HCT116 (cell line): Measurements from ENCODE around the gene SORBS1. TPM values are rescaled to one million over a fixed set of nuclear protein-coding genes. Genes with fewer than 3 reads are reported as not detected.

Experiments used
- ATAC-seq: fragments of 200-7000 bp; cut with Tn5 transposase; 2 replicates; pipeline ENCODE4 v1.9.1; 2020; ENCODE audit warnings: mild to moderate bottlenecking, moderate library complexity
- BruUV-seq: library from RNA; stranded (reverse); fragments of 400-500 nt; replicated peaks from 2 replicates; lab custom pipeline; 2021; lab: Mats Ljungman, UMichigan
- CTCF ChIA-PET: fragments of 300-600 bp; sonication (Branson Sonifier 250); formaldehyde crosslinking; loops from one replicate; lab custom pipeline; 2021; ENCODE audit warnings: antibody characterized with exemption; lab: Charles Lee
- POLR2A ChIA-PET: fragments of 300-600, 350-600 bp; sonication (Branson Sonifier 250); formaldehyde crosslinking; loops from one replicate; lab custom pipeline; 2021; ENCODE audit warnings: antibody characterized with exemption; lab: Charles Lee
- RAD21 ChIA-PET, 2 experiments: fragments of 300-600 bp; sonication (Branson Sonifier 250); formaldehyde crosslinking; loops; one replicate each; lab custom pipeline; 2023; ENCODE audit warnings: low total read pairs in 2 of 2; ENCODE audit not compliant: uncharacterized antibody in 2 of 2, unreplicated experiment in 2 of 2, low non-redundant PET in 1 of 2; lab: Charles Lee
- DNase-seq: peaks from one replicate; pipeline ENCODE4 v3.0.0-alpha.2; 2010; ENCODE audit warnings: low read depth, low spot score
- H2AFZ ChIP-seq: fragments of 200-600 bp; shearing (Covaris generic), sonication (generic); 2 replicates; pipeline ENCODE4 v1.6.1; 2017; ENCODE audit warnings: low read depth, mixed run types, mixed read lengths, antibody characterized with exemption, low read length; ENCODE audit not compliant: poor library complexity, severe bottlenecking
- H3K27ac ChIP-seq: 2 replicates; pipeline ENCODE4 v1.5.1; 2012; ENCODE audit warnings: low read depth, low read length
- H3K27me3 ChIP-seq: fragments of 200-600 bp; sonication (generic); 2 replicates; pipeline ENCODE4 v1.6.1; 2016; ENCODE audit warnings: mixed run types, low read length, mixed read lengths; ENCODE audit not compliant: insufficient read depth
- H3K36me3 ChIP-seq, 2 experiments: fragments of 200-500 bp in 1 of 2; fragments of 200-600 bp in 1 of 2; sonication (Bioruptor generic) in 1 of 2; sonication (generic) in 1 of 2; 2 replicates each; pipeline versions ENCODE4 v1.5.1 to v1.6.1; 2014 to 2016; ENCODE audit warnings: low read length in 2 of 2, inconsistent platforms in 1 of 2, mixed read lengths in 1 of 2, mixed run types in 1 of 2; ENCODE audit not compliant: insufficient read depth in 2 of 2, control insufficient read depth in 1 of 2
- H3K4me1 ChIP-seq, 2 experiments: fragments of 200-600 bp in 1 of 2; sonication (generic) in 1 of 2; 2 replicates each; pipeline versions ENCODE4 v1.5.1 to v1.6.1; 2012 to 2017; ENCODE audit warnings: low read length in 2 of 2, inconsistent platforms in 1 of 2, mild to moderate bottlenecking in 1 of 2, mixed read lengths in 1 of 2, mixed run types in 1 of 2, moderate library complexity in 1 of 2; ENCODE audit not compliant: insufficient read depth in 2 of 2, control insufficient read depth in 1 of 2
- H3K4me2 ChIP-seq: fragments of 200-600 bp; sonication (generic); 2 replicates; pipeline ENCODE4 v1.6.1; 2017; ENCODE audit warnings: mixed run types, low read length, mixed read lengths
- H3K4me3 ChIP-seq, 2 experiments: fragments of 200-600 bp in 1 of 2; sonication (generic) in 1 of 2; replicated peaks in 1 of 2; 2 replicates each; pipeline ENCODE4 v1.5.1; 2011 to 2016; ENCODE audit warnings: low read length in 2 of 2, control low read depth in 1 of 2, low read depth in 1 of 2, mild to moderate bottlenecking in 1 of 2, mixed read lengths in 1 of 2, mixed run types in 1 of 2
- H3K79me2 ChIP-seq: fragments of 200-600 bp; sonication (generic); 2 replicates; pipeline ENCODE4 v1.6.1; 2017; ENCODE audit warnings: mild to moderate bottlenecking, mixed run types, low read length, moderate library complexity, mixed read lengths; ENCODE audit not compliant: insufficient read depth
- H3K9ac ChIP-seq: fragments of 200-600 bp; sonication (generic); 2 replicates; pipeline ENCODE4 v1.6.1; 2016; ENCODE audit warnings: low read length, mixed read lengths
- H3K9me2 ChIP-seq: fragments of 200-600 bp; sonication (generic), shearing (Covaris generic); 2 replicates; pipeline ENCODE4 v1.6.1; 2017; ENCODE audit warnings: mixed run types, mild to moderate bottlenecking, moderate library complexity; ENCODE audit not compliant: insufficient read depth
- H3K9me3 ChIP-seq, 2 experiments: fragments of 200-500 bp in 1 of 2; fragments of 200-600 bp in 1 of 2; sonication (Bioruptor generic) in 1 of 2; sonication (generic) in 1 of 2; 2 replicates each; pipeline ENCODE4 v1.6.1; 2014 to 2017; ENCODE audit warnings: low read length in 2 of 2, mixed read lengths in 2 of 2, inconsistent platforms in 1 of 2, low read depth in 1 of 2, mild to moderate bottlenecking in 1 of 2, mixed run types in 1 of 2, moderate library complexity in 1 of 2; ENCODE audit not compliant: control insufficient read depth in 1 of 2, insufficient read depth in 1 of 2
- H4K20me1 ChIP-seq: fragments of 200-600 bp; sonication (generic), shearing (Covaris generic); 2 replicates; pipeline ENCODE4 v1.6.1; 2017; ENCODE audit warnings: mixed run types, mild to moderate bottlenecking, moderate library complexity; ENCODE audit not compliant: insufficient read depth
- CBX3 ChIP-seq: IDR thresholded peaks from 2 replicates; pipeline ENCODE4 v1.6.1; 2012; ENCODE audit warnings: low read depth
- EGR1 ChIP-seq: IDR thresholded peaks from 2 replicates; pipeline ENCODE4 v1.6.1; 2012; ENCODE audit warnings: low read depth
- ELF1 ChIP-seq: IDR thresholded peaks from 2 replicates; pipeline ENCODE4 v1.6.1; 2012; ENCODE audit warnings: low read depth, borderline replicate concordance
- EZH2 ChIP-seq: fragments of 200-600 bp; sonication (generic); IDR thresholded peaks from 2 replicates; pipeline ENCODE4 v1.6.1; 2017; ENCODE audit warnings: antibody characterized with exemption, mixed run types
- FOSL1 ChIP-seq: IDR thresholded peaks from 2 replicates; pipeline ENCODE4 v1.6.1; 2012; ENCODE audit warnings: low read depth
- MAX ChIP-seq: IDR thresholded peaks from 2 replicates; pipeline ENCODE4 v1.6.1; 2012
- POLR2A ChIP-seq: IDR thresholded peaks from 2 replicates; pipeline ENCODE4 v1.7.0; 2011; ENCODE audit warnings: borderline replicate concordance; ENCODE audit not compliant: insufficient read depth, insufficient read length; ENCODE audit errors: extremely low read depth
- POLR2AphosphoS5 ChIP-seq: IDR thresholded peaks from 2 replicates; pipeline ENCODE4 v1.6.1; 2011; ENCODE audit warnings: mild to moderate bottlenecking, low read depth, low read length, moderate library complexity
- REST ChIP-seq: IDR thresholded peaks from 2 replicates; pipeline ENCODE4 v1.6.1; 2012; ENCODE audit warnings: low read depth
- SIN3A ChIP-seq: IDR thresholded peaks from 2 replicates; pipeline ENCODE4 v1.6.1; 2012; ENCODE audit warnings: low read depth
- TCF7L2 ChIP-seq: IDR thresholded peaks from 2 replicates; pipeline ENCODE4 v1.7.0; 2011; ENCODE audit warnings: borderline replicate concordance, inconsistent platforms; ENCODE audit not compliant: insufficient read depth, insufficient read length; ENCODE audit errors: extremely low read depth
- YY1 ChIP-seq: IDR thresholded peaks from 2 replicates; pipeline ENCODE4 v1.6.1; 2011; ENCODE audit warnings: low read length, low read depth, moderate library complexity, mild to moderate bottlenecking; ENCODE audit not compliant: insufficient replicate concordance; ENCODE audit errors: extremely low read depth
- ZFX ChIP-seq: fragments of 450-650 bp; IDR thresholded peaks from 2 replicates; pipeline ENCODE4 v1.6.1; 2017
- intact Hi-C: fragments of 100-400 bp; cut with micrococcal nuclease; formaldehyde crosslinking; loops from 2 replicates; pipeline ENCODE4 v1.10.0; 2022
- total RNA-seq: library from RNA; stranded (reverse); gene quantifications from one replicate; pipeline ENCODE4 v1.2.1, GENCODE V29; 2021; ENCODE audit not compliant: unreplicated experiment
- TF ChIP-seq, protein P1 (sequence below), 3 experiments: fragments of 200-600 bp in 1 of 3; sonication (generic) in 1 of 3; IDR thresholded peaks in 2 of 3; conservative IDR thresholded peaks in 1 of 3; 2 replicates each; pipeline ENCODE4 v1.5.1; 2012 to 2017; ENCODE audit warnings: low read depth in 2 of 3, low read length in 2 of 3, antibody characterized with exemption in 1 of 3, borderline replicate concordance in 1 of 3, control low read depth in 1 of 3, mild to moderate bottlenecking in 1 of 3, mixed read lengths in 1 of 3, mixed run types in 1 of 3, moderate library complexity in 1 of 3; ENCODE audit not compliant: insufficient read depth in 1 of 3

Gene SORBS1
- total RNA-seq, 1 experiment from 2014 or later, result 3.4 TPM

DNA sequence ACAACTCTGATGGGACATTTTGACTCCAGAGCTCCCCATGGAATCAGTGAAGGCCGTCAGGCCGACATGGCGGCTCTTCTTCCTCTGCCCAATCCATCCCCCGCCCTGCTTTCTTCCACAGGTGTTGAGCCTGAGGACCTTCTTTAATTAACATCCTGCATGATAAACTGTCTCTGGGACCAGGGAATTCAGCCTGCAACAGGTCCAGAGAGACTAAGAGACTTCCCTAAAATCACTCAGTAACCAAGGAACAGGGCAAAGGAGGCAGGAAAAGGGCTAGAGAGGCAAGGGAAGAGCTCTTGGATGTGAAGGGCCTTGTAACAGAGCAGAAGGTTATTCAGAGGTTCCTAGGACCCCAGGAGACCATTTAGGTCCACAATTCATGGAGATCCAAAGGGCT, 264.4 kb downstream of the SORBS1 start:
- no peaks in the 10 kb centered on the region for H4K20me1 ChIP-seq
- H3K4me2 ChIP-seq, result no peak overlapping the region
- no peak overlapping the region for H3K9ac ChIP-seq
- ATAC-seq (no peak), DNase-seq (no peak)
- no peaks in the 10 kb centered on the region for H3K27me3 ChIP-seq
- peaks cover 0 to 4% of the 10 kb centered on the region in 2 experiments; a peak in 1 of 4 replicates for H3K4me1 ChIP-seq
- no peaks in the 10 kb centered on the region for H3K36me3 ChIP-seq
- no peaks in the 10 kb centered on the region for H3K9me2 ChIP-seq
- RAD21 ChIA-PET, result no interaction called here
- no TSS peak for BruUV-seq
- no peaks in the 10 kb centered on the region for H3K79me2 ChIP-seq
- POLR2A ChIA-PET, result no interaction called here
- TF ChIP-seq TCF7L2 (no peak), POLR2AphosphoS5 (no peak)
- TF ChIP-seq, all 23 proteins: peak for 0
- intact Hi-C loops, result no loop called here
- Histone ChIP-seq H3K4me3 (no peak overlapping the region), H3K9me3 (no peaks in the 10 kb centered on the region), H3K27ac (no peak overlapping the region), H2AFZ (no peak overlapping the region)
- CTCF ChIA-PET, result no interaction called here

DNA sequence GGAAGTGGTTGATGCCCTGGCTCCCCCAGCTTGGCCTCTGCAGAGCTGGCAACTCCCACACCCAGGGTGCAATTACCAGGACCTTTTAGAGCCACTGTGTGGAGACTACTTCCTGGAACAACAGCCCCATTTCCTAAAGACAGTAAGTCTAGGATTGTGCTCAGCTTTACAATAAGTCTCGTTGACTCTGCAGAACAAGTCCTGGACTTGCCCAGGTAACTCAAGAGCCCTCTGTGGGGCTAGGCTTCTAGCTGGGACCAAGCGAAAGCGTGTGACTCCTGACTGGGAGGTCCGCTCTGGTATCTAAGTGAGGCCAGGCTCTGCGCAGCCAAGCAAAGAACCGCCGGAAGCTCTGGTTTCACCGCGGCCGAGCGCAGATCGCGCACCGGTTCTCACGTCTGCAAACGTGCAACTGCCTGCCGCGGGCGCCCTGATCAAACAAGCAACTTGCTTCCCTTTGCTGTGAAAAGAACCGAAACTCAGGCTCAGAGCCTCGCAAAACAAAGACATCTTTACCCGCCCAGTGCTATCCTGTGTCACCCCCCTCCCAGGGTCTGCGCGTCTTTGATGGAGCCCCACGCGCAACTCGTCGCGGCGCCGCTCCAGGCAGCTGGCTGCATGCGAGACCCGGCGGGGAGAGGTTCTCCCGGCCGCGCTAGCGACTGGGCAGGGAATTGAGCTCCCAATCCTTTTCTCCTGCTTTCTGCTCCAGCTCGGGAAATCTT, 266.0 kb downstream of the SORBS1 start:
- ChIA-PET CTCF (no interaction called here), POLR2A (no interaction called here), RAD21 (no interaction called here)
- DNase-seq, result no peak
- H3K27ac ChIP-seq, result no peak overlapping the region
- no peak overlapping the region for H3K9ac ChIP-seq
- intact Hi-C loops, result no loop called here
- H4K20me1 ChIP-seq, result no peaks in the 10 kb centered on the region
- no peaks in the 10 kb centered on the region for H3K9me3 ChIP-seq
- H3K4me2 ChIP-seq, result no peak overlapping the region
- H3K27me3 ChIP-seq, result no peaks in the 10 kb centered on the region
- no peaks in the 10 kb centered on the region for H3K36me3 ChIP-seq
- H3K9me2 ChIP-seq, result no peaks in the 10 kb centered on the region
- no TSS peak for BruUV-seq
- peaks cover 0 to 5% of the 10 kb centered on the region in 2 experiments; a peak in 2 of 4 replicates for H3K4me1 ChIP-seq
- H3K79me2 ChIP-seq, result no peaks in the 10 kb centered on the region
- H2AFZ ChIP-seq, result no peak overlapping the region
- no peak for ATAC-seq
- H3K4me3 ChIP-seq, result no peak overlapping the region
- TF ChIP-seq, protein P1, sequence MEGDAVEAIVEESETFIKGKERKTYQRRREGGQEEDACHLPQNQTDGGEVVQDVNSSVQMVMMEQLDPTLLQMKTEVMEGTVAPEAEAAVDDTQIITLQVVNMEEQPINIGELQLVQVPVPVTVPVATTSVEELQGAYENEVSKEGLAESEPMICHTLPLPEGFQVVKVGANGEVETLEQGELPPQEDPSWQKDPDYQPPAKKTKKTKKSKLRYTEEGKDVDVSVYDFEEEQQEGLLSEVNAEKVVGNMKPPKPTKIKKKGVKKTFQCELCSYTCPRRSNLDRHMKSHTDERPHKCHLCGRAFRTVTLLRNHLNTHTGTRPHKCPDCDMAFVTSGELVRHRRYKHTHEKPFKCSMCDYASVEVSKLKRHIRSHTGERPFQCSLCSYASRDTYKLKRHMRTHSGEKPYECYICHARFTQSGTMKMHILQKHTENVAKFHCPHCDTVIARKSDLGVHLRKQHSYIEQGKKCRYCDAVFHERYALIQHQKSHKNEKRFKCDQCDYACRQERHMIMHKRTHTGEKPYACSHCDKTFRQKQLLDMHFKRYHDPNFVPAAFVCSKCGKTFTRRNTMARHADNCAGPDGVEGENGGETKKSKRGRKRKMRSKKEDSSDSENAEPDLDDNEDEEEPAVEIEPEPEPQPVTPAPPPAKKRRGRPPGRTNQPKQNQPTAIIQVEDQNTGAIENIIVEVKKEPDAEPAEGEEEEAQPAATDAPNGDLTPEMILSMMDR (IDR thresholded peaks at IDR 0.05 in 2 of 3, conservative IDR thresholded peaks at IDR 0.05 in 1 of 3; ENCODE audit: borderline replicate concordance in 1 of 3, insufficient read depth in 1 of 3, low read depth in 2 of 3, low read length in 2 of 3), result no peak
- TF ChIP-seq POLR2AphosphoS5 (no peak), EGR1 (no peak), SIN3A (no peak), FOSL1 (no peak), ELF1 (no peak), MAX (no peak), YY1 (no peak), EZH2 (no peak), POLR2A (no peak), CBX3 (no peak), REST (no peak), ZFX (no peak)
